Measurements from ENCODE around the gene RB1.

RB1 gene

DNA sequence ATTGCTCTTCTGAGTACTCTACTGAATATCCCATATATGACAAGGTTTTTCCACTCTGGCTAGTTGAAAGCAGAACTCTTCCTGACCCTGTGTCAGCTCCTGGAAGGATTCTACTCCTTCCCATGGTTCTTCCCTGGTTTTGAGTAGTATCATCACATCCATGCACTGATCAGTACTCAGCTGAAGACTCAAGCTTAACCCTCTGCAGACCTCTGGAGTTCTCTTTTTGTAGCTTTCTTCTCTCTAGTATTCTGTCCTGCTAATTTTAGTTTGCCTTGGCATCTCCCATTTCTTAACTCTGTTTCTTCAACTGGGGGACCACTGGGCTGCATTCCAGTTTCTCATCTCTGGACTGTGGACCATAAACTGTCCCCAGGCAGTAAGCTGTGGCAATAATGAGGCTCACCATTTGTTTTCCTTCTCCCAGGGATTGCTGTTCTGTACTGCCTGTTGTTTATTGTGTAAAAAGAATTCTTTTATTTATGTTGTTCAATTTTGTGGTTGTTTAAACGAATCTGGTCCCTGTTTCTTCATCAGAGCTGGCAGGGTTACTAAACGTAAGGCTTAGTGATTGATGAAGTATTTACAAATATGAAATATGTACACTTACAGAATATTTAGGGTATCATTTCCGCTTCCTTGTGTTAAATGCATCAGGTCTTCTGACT lies 89.6 kb downstream of the RB1 start:
- no peak for TF ChIP-seq EZH2 (IDR thresholded peaks at IDR 0.05; ENCODE audit: borderline replicate concordance, low read depth, low read length, severe bottlenecking)
- TF ChIP-seq, protein P1, sequence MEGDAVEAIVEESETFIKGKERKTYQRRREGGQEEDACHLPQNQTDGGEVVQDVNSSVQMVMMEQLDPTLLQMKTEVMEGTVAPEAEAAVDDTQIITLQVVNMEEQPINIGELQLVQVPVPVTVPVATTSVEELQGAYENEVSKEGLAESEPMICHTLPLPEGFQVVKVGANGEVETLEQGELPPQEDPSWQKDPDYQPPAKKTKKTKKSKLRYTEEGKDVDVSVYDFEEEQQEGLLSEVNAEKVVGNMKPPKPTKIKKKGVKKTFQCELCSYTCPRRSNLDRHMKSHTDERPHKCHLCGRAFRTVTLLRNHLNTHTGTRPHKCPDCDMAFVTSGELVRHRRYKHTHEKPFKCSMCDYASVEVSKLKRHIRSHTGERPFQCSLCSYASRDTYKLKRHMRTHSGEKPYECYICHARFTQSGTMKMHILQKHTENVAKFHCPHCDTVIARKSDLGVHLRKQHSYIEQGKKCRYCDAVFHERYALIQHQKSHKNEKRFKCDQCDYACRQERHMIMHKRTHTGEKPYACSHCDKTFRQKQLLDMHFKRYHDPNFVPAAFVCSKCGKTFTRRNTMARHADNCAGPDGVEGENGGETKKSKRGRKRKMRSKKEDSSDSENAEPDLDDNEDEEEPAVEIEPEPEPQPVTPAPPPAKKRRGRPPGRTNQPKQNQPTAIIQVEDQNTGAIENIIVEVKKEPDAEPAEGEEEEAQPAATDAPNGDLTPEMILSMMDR (IDR thresholded peaks at IDR 0.05; ENCODE audit: borderline replicate concordance, extremely low read depth, low read length, poor library complexity, severe bottlenecking): no peak
- ATAC-seq (ENCODE audit: insufficient read depth, low read depth) (no peak), DNase-seq (no peak)
- no peak overlapping the region for H3K9ac ChIP-seq (ENCODE audit: low read depth, low read length)
- peaks cover 5% of the 10 kb centered on the region for H3K9me3 ChIP-seq (ENCODE audit: insufficient read depth, low read length, severe bottlenecking)
- H2AFZ ChIP-seq (ENCODE audit: low read depth, low read length): no peak overlapping the region
- no peaks in the 10 kb centered on the region; the same call in 1 of the 2 replicates for H3K79me2 ChIP-seq (ENCODE audit: insufficient read depth, low read length)
- H3K27ac ChIP-seq (ENCODE audit: low read length): no peak overlapping the region
- H3K4me3 ChIP-seq (ENCODE audit: low read depth in 1 of 2, low read length in 2 of 2): no peak overlapping the region
- H3K4me1 ChIP-seq (ENCODE audit: insufficient read depth, low read length): no peaks in the 10 kb centered on the region
- no peaks in the 10 kb centered on the region for H4K20me1 ChIP-seq (ENCODE audit: insufficient read depth, low read length)
- H3K27me3 ChIP-seq (ENCODE audit: insufficient read depth, low read length, poor library complexity): no peaks in the 10 kb centered on the region
- H3K4me2 ChIP-seq (ENCODE audit: insufficient read depth, low read length): no peak overlapping the region
- peaks cover 46% of the 10 kb centered on the region for H3K36me3 ChIP-seq (ENCODE audit: insufficient read depth, low read length)

DNA sequence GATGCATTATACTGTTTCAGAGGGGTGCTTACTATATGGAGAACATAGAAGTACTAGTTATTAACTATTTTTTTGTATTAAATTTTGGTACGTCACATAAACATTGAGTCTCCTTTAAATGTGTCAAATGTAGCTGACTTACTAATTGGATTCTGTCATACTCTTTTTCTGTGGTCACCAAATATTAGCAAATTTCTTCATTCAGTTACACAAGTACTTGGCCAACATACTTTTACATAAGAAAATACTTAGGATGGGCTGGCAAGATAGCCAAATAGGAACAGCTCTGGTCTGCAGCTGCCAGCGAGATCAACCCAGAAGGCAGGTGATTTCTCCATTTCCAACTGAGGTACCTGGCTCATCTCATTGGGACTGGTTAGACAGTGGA lies 90.1 kb downstream of the RB1 start:
- Histone ChIP-seq H3K79me2 (ENCODE audit: insufficient read depth, low read length) (no peaks in the 10 kb centered on the region; the same call in 1 of the 2 replicates), H3K9ac (ENCODE audit: low read depth, low read length) (no peak overlapping the region), H3K4me3 (ENCODE audit: low read depth in 1 of 2, low read length in 2 of 2) (no peak overlapping the region), H2AFZ (ENCODE audit: low read depth, low read length) (no peak overlapping the region), H3K9me3 (ENCODE audit: insufficient read depth, low read length, severe bottlenecking) (peaks cover 5% of the 10 kb centered on the region), H3K27ac (ENCODE audit: low read length) (no peak overlapping the region), H4K20me1 (ENCODE audit: insufficient read depth, low read length) (no peaks in the 10 kb centered on the region), H3K4me2 (ENCODE audit: insufficient read depth, low read length) (no peak overlapping the region), H3K4me1 (ENCODE audit: insufficient read depth, low read length) (no peaks in the 10 kb centered on the region; the same call in 1 of the 2 replicates), H3K36me3 (ENCODE audit: insufficient read depth, low read length) (peaks cover 44% of the 10 kb centered on the region), H3K27me3 (ENCODE audit: insufficient read depth, low read length, poor library complexity) (no peaks in the 10 kb centered on the region)
- TF ChIP-seq, protein P1 (IDR thresholded peaks at IDR 0.05; ENCODE audit: borderline replicate concordance, extremely low read depth, low read length, poor library complexity, severe bottlenecking): no peak
- no peak for TF ChIP-seq EZH2 (IDR thresholded peaks at IDR 0.05; ENCODE audit: borderline replicate concordance, low read depth, low read length, severe bottlenecking)
- no peak for ATAC-seq (ENCODE audit: insufficient read depth, low read depth)
- DNase-seq: no peak

DNA sequence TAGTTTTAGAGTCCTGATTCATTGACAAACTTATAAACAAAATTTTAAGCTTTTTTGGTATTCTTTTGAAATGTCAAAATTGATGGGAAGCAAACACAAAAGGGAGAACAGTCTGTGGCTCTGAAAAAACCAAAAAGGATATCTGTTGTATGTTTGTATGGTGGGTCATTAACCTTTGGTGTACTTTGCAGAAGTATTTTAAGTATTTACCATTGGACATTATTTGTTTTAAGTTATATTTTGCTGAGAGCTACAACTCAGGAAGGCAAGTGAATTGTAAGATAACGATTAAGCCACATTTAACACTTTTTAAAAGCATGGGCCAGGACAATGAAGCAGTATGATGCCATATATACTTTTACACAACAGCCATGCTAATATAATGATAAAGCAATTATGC lies 94.2 kb downstream of the RB1 start:
- H3K9ac ChIP-seq (ENCODE audit: low read depth, low read length): no peak overlapping the region
- ATAC-seq (ENCODE audit: insufficient read depth, low read depth) (no peak), DNase-seq (no peak)
- TF ChIP-seq, protein P1 (IDR thresholded peaks at IDR 0.05; ENCODE audit: borderline replicate concordance, extremely low read depth, low read length, poor library complexity, severe bottlenecking): no peak
- TF ChIP-seq EZH2 (IDR thresholded peaks at IDR 0.05; ENCODE audit: borderline replicate concordance, low read depth, low read length, severe bottlenecking): no peak
- no peaks in the 10 kb centered on the region for H3K27me3 ChIP-seq (ENCODE audit: insufficient read depth, low read length, poor library complexity)
- H3K36me3 ChIP-seq (ENCODE audit: insufficient read depth, low read length): peaks cover 26% of the 10 kb centered on the region
- H3K4me1 ChIP-seq (ENCODE audit: insufficient read depth, low read length): peaks cover 38% of the 10 kb centered on the region
- H3K9me3 ChIP-seq (ENCODE audit: insufficient read depth, low read length, severe bottlenecking): peaks cover 2% of the 10 kb centered on the region
- H3K79me2 ChIP-seq (ENCODE audit: insufficient read depth, low read length): peaks cover 12% of the 10 kb centered on the region
- no peak overlapping the region for H3K4me2 ChIP-seq (ENCODE audit: insufficient read depth, low read length)
- no peaks in the 10 kb centered on the region for H4K20me1 ChIP-seq (ENCODE audit: insufficient read depth, low read length)
- no peak overlapping the region; the same call in 1 of the 2 replicates for H3K27ac ChIP-seq (ENCODE audit: low read length)
- H2AFZ ChIP-seq (ENCODE audit: low read depth, low read length): no peak overlapping the region
- no peak overlapping the region for H3K4me3 ChIP-seq (ENCODE audit: low read depth in 1 of 2, low read length in 2 of 2)
